UCSD-AML1 (cell line): ENCODE measurements around the gene RALGAPA2.

Experiments used
- DNase-seq: peaks from one replicate; lab custom pipeline; 2025; ENCODE audit not compliant: unreplicated experiment; lab: John Stamatoyannopoulos, UW

RALGAPA2 gene

DNA sequence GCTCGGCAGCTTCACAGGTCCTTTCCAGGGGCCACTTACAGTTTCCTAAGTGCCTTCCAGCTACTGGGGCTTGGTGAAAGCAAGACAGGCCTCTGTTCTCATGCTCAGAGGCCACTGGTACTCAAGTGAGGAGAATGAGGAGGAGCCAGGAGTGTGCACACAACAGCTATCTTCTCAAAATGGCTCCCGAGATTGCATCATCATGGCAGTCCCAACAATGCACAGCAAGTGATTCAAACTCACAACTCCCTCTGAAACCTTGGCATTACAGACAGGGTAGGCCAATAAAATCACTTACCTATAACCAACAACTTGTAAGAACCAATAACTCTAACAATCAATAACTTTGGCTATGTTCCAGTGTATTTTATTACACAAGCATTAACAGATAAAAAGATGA is 77.4 kb downstream of the RALGAPA2 start:
- no peak for DNase-seq

DNA sequence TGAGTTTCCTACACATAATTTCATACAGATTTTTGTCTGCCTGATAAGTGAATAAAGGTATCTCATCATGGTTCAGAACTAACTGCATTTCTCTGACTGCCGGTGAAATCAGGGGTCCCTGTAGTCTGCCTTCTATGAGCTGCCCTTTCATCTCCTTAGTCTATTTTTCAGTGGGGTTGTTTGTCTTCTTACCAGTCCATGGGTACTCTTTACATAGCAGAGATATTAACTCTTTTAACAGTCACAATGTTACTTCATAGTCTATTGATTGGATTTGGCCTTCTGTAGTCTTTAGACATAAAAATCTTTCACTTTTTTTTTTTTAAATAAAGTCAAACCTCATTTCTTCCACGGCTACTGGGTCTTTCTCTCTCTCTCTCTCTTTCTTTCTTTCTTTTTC is 79.8 kb downstream of the RALGAPA2 start:
- DNase-seq, result no peak

DNA sequence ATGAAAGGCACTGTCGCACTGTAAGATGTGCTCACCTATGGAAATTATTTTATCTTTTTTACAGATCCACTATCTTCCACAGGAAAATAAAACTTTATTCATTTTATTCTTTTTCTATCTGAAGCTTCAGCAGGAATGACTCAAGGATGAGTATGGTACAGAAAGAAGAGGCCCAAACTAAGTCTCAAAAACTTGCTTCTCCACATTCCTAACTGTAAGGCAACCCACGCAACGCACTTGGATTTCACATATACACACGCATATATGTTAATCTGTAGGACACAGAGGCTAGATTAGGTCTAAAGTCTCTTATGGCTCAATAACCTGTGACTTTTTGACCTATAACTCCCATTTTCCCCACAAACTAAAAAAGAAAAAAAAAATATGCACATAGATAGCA is 81.9 kb downstream of the RALGAPA2 start:
- no peak for DNase-seq

DNA sequence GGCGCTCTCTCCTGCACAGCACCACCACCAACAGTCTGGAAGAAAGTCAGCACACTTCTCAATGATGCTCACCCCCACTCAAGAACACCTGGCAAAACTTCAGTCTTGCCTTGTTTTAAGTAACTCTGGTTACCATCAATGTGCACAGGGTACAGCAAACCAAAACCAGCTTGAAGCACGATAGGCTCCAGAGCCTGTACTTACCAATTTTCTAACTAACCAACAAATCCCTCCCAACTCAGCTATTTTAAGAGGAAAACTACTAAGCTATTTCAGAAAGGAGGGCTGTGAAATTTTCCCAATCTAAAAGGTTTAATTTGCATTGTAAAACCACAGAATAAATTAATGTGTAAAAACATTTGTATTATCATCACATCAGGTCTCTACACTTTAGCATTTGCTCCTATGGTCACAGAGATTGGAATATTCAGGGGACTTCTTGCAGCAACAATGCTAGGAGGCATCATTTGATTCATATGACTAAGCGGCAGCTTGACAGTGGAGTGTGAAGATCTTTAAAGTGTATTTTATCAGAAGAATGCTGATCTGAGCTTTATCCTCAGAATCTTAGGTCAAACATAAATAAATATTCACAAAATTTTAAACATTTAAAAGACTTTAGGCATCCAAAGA is 82.8 kb downstream of the RALGAPA2 start:
- no peak for DNase-seq

DNA sequence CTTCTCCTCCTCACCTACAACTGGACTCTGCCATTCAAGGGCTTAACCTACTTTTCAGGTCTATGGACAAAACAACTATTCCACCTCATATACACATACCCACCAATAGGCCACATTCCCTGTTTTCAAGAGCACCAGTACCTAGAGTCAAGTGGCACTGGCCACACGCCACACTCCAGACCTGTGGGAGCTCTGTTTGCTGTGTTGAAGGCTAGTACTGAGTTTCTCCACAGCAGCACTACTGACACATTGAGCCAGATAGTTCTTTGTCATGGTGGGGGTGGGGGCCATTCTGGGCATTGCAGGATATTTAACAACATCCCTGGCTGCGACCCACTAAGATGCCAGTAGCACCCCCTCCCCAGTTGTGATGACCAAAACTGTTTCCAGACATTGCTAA is 84.1 kb downstream of the RALGAPA2 start:
- DNase-seq, result no peak

DNA sequence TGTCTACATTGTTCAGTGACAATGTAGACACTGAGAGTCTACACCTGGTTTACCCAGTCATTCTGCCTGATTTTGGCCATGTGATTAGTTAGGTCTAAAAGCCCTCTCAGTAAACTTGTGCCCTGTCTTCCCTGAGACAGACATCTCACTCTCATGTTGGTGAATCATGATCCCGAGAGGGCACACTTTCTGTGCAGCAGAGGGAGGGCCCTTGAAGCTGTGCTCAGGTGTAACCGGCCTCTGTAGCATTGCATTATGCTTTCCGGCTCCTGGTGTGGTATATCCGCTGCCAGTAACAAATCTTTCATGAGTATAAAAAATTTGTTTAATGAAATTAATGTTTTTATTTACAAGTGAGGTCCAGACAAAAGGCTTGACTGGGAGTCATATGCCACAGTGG is 85.0 kb downstream of the RALGAPA2 start:
- no peak for DNase-seq

DNA sequence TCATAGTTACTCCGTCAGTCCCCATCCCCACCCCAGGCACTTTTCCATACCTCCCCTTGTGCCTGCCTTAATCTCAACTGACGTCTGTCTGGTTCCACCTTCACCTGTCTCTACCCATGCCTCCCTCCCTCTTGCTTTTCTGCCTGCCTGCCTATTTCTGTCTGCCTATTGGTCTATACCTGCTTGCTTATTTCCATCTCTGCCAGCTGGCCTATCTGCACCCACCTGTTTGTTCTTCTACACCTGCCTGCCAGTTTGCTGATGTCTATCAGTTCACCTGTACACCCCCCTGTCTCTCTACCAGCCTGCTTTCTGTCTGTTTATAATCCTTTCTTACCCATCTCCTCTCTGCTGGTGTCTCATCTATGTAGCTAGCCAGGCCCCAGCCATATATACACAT is 87.5 kb downstream of the RALGAPA2 start:
- no peak for DNase-seq

DNA sequence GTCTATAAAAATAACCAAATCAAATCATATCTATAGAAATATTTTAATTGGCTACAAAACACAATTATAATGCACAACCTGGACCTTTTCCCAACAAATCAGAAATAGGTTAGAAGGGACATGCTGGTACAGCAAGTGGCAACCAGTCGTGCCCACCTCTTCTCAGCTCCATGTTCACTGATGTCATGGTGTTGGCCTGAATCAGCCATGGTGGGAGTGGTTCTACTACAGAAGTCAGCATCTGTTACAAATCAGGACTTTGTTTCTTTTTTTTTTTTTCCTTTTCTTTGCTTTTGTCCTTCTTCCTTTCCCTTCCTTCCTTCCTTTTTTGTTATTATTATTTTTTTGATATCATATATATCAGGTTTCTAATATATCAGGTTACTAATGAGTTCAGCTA is 91.2 kb downstream of the RALGAPA2 start:
- no peak for DNase-seq

DNA sequence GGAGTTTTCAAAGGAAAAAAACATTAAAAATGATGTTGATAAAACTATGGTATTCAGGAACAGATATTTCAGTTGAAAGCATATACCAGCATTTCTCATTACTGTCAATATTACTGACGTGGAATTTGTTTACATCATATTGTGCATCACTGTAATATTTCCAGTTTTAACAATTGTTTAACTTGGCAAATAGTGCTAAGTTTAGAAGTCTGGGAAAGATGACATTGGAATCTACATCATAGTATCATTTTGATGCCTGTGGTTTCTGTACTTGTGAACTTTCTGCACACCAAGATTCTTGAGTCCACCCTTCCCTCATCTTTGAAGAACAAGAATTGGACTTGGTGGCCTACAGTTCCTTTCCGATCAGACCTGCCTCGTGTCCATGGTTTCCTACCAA is 98.1 kb downstream of the RALGAPA2 start:
- no peak for DNase-seq

DNA sequence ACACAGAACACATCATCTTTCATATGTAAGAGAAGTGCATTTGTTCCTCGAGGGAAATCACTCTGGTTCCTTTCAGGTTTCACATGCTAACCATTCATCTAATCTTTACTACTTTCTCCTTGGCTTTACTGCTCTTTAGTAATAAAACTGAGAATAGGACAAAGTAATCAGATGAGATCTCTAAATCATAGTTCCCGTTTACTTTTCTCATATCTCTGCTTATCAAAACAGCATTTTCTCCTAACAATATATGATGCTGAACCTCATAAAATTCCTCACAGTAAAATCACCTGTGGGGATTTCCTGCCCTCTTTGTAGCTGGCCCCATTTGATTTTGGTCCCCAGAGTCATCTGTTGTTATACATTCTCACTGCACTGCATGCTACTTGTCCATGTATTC is 100.2 kb downstream of the RALGAPA2 start:
- DNase-seq, result no peak

DNA sequence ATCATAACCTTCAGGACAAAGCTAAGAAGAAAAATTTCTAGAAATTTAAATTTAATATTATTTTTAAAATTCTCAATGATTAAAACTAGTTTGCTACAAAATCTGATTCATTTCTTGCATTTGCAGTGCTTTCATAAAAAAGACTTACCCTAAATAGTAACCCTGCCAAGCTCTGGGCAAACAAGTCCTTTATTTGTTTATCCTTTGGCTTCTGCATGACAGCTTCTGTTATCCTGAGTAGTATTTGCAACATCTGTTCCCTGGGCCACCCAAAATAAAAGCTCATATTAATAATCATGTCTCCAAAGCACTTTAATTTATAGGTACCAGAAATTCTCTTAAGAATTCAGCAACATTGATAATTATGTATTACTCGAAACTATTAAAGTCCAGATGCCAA is 101.3 kb downstream of the RALGAPA2 start:
- DNase-seq, result no peak

DNA sequence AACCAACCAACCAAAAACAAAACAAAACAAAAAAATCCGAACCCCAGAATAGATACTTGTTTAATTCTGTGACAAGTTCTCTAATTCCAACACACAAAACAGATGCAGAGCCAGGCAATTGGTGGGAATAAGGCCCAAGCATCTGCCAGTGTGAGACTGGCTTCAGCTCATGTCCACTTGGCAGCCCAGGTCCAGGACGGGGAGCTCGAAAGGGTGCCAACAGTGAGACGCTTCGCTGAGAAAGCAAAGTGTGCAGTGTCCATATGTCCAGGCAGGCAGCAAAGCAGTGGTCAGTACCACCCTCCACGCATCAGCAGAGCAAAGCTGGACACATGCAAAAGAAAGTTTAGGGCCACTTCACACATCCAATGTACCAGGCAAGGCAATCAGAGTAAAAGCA is 102.9 kb downstream of the RALGAPA2 start:
- no peak for DNase-seq

DNA sequence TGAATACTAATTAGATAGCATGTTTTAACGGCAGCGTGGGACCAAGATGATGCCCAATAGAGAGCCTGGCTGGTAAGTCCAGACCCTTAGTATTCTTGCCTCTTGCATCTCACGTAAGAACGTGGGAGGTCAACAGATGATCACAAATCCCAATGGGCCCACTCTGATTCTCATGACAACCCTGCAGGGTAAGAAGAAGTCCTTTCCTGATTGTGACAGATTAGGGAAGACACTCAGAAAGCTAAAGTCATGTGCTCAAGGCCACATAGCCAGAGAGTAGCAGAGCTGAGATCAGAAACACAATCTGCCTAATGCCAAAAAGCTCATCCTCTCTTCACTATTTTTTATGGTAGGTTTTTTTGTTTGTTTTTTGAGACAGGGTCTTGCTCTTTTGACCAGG is 103.8 kb downstream of the RALGAPA2 start:
- DNase-seq, result no peak

DNA sequence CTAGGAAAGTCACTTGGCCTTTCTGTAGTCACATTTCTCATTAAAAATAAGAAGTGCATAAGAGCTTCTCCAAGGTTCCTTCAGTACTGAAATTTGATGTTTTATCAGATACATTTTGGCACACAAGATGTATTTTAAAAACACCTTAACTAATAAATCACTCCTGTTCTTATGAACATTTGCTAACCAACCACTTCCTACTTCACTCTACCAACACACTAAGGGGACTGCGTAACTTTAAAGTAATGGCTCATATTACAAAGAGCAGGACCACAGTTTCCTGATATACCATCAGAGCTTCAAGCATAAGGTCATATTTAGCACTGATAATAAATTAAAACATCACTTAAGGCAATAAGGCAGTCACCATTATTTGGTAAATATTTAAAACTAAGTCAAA is 104.4 kb downstream of the RALGAPA2 start:
- DNase-seq, result no peak

DNA sequence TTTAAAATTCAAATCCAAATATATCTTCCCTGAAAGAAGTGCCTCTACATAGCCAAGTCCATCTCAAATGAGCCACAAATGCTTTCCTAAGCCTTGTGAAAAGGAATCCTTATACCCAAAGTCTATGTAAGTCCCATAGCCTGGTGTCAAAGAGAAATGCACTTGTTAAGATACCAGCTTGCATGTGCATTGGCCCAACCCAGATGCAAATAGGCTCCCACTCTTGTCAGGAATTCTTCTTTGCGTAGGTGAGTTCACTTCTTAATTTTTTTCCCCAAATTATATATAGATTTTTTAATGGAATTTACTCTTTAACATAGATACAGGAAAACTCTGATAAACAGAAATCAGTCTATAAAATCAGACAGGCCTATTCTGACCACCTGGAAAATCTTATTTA is 105.6 kb downstream of the RALGAPA2 start:
- DNase-seq, result no peak

DNA sequence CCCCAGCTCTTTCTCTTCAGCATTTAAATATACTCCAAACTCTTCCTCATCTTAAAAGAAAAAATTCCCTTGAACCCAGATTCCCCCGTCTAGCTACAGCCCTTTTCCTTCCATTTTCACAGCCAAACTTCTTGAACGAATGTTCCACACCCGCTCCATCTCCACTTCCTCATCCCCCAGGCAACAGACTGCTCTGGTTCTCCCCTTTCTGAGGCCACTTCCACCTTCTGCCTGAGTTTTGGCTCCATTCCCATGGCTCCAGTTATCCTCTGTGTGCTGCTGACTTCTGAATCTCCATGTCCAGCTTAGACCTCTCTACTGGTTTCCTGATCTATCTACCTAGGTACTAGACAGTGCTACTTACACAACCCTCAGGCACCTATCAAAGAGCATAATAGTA is 106.4 kb downstream of the RALGAPA2 start:
- DNase-seq, result no peak

DNA sequence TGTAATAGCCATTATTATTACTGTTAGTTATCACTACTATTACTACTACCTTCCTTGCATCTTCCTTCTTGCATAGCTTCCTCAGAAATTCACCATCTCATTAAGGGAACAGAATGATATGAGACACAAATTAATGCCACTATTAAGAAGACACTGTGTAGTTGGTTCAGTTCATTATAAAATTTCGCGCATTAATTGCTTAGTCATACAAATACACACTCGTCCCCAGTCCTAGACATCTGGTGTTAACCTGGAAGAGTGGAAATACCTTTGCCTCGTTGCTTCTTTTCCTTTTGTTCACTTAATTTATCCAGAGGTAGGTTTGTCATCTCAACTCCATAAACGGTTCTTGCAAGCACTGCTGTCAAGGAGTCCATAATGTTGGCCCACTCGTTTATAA is 107.5 kb downstream of the RALGAPA2 start:
- DNase-seq, result no peak

DNA sequence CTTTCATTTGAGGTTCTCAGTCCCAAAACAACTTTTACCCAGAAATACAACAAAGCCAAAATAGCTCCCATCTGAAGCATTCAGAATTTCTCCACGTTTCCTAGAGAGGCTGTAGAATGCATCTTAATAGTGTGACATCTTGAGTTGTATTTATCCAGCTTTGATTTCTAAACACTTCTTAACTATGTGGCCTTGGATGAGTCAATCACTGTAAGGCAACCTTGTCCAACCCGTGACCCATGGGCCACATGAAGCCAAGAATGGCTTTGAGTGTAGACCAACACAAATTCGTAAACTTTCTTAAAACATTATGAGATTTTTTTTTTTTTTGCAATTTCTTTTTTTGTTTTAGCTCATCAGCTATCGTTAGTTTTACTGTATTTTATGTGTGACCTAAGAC is 108.1 kb downstream of the RALGAPA2 start:
- no peak for DNase-seq

DNA sequence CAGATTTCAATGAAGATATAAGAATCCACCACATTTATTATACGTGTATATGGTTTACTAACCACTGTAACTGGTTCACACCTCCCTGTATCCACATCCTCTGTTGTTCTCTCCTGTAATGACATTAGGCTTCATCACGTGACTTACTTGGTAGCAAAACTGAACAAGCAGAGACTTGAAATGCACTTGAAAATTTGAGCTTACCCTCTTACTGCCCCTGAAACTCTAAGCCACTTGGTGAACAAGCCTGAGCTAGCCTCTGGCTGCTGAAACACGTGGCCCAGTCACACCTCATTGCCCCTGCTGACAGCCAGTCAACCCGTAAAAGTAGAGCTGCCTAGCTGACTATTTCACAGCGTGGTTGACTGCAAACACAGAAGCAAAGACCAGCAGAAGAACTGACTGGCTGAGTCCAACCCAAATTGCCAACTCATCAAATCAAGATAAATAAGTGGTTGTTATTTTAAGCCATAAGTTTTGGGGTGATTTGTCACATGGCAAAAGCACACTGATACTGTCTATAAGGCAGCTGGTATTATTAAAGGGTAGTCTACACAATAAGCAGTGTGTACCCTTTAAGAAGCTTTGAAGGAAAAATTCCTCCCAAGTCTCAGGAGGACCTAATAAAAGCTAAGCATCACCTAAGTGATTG is 109.0 kb downstream of the RALGAPA2 start:
- no peak for DNase-seq

DNA sequence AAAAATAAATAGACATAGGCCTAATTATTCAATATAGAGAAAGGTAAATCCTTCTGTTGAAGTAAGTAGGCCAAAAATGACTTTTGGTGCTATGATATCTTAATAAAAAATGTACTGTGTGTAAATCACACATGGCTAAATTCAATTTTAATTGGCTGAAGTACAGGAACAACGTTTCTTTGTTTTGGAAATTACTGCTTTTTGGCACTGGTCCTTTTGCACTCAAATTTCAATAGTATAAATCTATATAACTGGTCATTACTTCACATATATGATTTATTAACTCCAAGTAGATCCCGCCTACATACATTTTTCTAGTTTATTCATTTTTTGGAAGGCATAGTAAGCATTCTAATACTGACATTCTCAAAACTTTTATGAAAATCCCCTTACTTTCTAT is 114.5 kb downstream of the RALGAPA2 start:
- no peak for DNase-seq

DNA sequence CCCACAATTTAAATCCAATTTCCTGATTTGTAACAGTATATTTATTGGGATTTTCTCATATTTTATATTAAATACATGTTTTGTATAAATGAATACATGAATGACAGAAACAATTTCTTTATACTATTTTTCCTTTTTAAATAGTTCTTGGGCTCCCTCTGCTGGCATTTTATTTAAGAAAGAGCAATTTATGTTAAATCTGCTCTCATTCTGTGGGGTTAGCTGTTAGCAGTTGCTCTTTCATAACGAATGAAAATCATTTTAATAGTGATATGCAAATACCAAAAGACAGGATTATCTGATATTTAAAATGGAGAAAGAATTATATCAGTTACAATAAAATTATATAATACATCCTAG is 118.3 kb downstream of the RALGAPA2 start:
- no peak for DNase-seq

DNA sequence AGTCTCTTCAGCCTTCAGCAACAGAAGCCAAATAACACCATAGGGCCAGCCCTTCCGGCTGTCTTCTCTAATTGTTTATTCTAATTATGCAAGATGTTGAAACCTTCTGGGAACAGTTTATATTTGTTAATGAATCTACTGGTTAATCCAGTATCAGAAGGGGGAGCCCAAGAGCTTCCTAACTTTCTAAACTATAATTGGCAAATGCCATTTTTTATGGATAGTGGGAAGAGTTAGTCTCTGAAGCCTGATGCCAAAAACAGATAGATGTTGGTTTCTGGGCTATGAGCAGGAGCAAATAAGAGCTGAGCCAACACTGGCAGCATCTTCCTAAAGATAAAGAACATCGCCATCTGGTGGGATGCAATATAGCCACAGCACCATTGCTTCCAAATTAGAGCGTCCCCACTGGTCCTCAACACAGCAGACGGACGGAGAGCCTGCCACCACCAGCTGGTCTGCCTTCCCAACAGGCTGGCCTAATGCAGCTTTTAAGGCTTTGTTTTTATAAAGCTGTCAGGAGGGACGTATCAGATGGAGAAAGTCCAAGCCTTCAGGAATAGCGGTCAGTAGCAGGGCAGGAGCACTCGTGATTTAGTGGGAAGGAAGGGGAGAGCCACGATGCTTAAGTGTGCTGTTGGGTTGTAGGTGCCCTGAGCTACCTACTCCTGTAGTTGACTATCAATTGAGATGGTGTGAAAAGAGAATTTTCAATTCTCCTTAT is 118.8 kb downstream of the RALGAPA2 start:
- DNase-seq, result no peak

DNA sequence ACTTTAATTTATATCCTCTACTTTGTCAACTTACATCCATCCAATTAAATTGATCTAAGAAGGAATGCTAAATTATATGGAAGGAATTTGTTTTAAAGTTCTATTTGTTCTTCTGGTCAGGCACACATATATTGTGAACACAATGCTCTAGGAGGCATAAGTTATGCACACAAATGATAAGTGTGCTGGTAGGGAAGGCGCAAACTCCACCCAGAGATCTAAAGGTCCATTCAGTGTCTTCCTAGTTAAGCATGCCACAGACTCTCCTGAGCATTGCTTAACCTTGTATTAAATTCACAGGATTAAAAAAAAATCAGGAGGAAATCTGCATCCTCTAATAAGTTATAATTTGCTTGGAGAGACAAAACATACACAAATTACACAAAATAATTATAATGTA is 127.3 kb downstream of the RALGAPA2 start:
- no peak for DNase-seq
